Mesothelial cell of epicardium (in vitro differentiated cells): Measurements from ENCODE around the gene KRT20. TPM values are rescaled to one million over a fixed set of nuclear protein-coding genes. Genes with fewer than 3 reads are reported as not detected.

Experiments
- DNase-seq, 2 experiments: peaks; one replicate each; pipeline ENCODE4 v3.0.0; 2021; ENCODE audit warnings: low spot score in 2 of 2; ENCODE audit not compliant: unreplicated experiment in 2 of 2
- H3K27ac Mint-ChIP-seq: 2 replicates; pipeline ENCODE4 v1.8.0; 2021; ENCODE audit warnings: mixed read lengths
- H3K27me3 Mint-ChIP-seq: 2 replicates; pipeline ENCODE4 v1.8.0; 2021; ENCODE audit warnings: low read depth, mixed read lengths
- H3K36me3 Mint-ChIP-seq: 2 replicates; pipeline ENCODE4 v1.8.0; 2021; ENCODE audit warnings: mixed read lengths
- H3K4me1 Mint-ChIP-seq: 2 replicates; pipeline ENCODE4 v1.8.0; 2021; ENCODE audit warnings: mixed read lengths
- H3K4me3 Mint-ChIP-seq: 2 replicates; pipeline ENCODE4 v1.8.0; 2021; ENCODE audit warnings: mild to moderate bottlenecking, moderate library complexity, mixed read lengths
- H3K9me3 Mint-ChIP-seq: 2 replicates; pipeline ENCODE4 v1.8.0; 2021; ENCODE audit warnings: mixed read lengths
- total RNA-seq: library from RNA; stranded (reverse); gene quantifications from 3 replicates; pipeline ENCODE4 v1.2.1, GENCODE V29; 2021
- TF ChIP-seq, protein P1 (sequence below): fragments of 200-600 bp; sonication (generic); IDR thresholded peaks from one replicate; pipeline ENCODE4 v1.5.0; 2021; ENCODE audit warnings: antibody characterized with exemption; ENCODE audit not compliant: unreplicated experiment

The KRT20 gene, protein sequence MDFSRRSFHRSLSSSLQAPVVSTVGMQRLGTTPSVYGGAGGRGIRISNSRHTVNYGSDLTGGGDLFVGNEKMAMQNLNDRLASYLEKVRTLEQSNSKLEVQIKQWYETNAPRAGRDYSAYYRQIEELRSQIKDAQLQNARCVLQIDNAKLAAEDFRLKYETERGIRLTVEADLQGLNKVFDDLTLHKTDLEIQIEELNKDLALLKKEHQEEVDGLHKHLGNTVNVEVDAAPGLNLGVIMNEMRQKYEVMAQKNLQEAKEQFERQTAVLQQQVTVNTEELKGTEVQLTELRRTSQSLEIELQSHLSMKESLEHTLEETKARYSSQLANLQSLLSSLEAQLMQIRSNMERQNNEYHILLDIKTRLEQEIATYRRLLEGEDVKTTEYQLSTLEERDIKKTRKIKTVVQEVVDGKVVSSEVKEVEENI
- total RNA-seq = not detected in 3 replicates

DNA sequence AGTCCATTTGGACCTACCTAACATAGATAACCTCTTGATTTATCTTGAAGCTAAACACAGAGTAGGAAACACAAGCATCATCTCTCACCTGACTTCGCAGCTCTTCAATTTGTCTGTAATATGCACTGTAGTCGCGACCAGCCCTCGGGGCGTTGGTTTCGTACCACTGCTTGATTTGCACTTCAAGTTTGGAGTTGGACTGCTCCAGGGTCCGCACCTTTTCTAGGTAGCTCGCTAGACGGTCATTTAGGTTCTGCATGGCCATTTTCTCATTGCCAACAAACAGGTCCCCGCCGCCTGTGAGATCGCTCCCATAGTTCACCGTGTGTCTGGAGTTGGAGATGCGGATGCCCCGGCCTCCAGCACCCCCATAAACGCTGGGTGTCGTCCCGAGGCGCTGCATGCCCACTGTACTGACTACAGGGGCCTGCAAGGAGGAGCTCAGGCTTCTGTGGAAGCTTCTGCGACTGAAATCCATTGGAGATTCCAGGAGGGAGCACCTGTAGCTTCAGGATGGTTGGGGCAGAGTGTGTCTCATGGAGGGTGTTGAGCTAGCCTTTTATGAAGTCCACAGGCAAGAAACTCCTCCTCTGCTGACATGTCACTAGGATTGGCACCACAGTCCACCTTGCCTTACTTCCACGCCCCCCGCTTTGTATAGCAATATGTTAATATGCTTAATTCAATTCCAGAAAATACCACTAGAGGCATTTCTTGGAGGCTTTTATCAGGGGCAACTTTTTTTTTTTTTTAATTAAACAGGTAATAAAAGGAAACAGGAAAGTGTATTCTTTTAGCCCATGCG is at the start of gene KRT20:
KRT20 (minus strand) TSS at position 535 of the 805 bp plus-strand sequence; CDS start at position 478, 57 bp downstream.
- Mint-ChIP-seq H3K36me3 (no peaks in the 10 kb centered on the region), H3K4me3 (no peak within 1 kb of the TSS), H3K27me3 (peaks cover 29% of the 10 kb centered on the region), H3K4me1 (no peaks in the 10 kb centered on the region), H3K27ac (no peak within 1 kb of the TSS), H3K9me3 (no peaks in the 10 kb centered on the region)
- DNase-seq = no peak
- TF ChIP-seq, protein P1, sequence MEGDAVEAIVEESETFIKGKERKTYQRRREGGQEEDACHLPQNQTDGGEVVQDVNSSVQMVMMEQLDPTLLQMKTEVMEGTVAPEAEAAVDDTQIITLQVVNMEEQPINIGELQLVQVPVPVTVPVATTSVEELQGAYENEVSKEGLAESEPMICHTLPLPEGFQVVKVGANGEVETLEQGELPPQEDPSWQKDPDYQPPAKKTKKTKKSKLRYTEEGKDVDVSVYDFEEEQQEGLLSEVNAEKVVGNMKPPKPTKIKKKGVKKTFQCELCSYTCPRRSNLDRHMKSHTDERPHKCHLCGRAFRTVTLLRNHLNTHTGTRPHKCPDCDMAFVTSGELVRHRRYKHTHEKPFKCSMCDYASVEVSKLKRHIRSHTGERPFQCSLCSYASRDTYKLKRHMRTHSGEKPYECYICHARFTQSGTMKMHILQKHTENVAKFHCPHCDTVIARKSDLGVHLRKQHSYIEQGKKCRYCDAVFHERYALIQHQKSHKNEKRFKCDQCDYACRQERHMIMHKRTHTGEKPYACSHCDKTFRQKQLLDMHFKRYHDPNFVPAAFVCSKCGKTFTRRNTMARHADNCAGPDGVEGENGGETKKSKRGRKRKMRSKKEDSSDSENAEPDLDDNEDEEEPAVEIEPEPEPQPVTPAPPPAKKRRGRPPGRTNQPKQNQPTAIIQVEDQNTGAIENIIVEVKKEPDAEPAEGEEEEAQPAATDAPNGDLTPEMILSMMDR = peak; percentile 46

DNA sequence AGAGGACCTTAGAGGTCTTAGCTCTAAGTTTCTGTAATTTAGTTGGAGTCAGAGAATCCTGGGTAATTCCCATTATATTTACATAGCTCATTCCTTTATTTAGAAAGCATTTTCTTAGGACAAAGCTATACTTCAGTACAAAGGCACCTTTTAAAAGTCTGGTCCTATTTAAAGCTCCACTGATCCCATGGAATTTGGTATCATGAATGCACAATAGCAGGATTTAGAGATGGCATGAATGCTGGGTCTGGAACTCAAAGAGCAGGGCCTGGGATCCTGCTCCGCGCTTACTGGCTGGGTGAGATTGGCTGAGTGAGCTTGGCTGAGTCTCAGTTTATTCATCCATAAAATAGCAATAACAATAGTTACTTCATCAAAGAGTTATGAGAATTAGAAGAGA is 47.6 kb upstream of the KRT20 start:
- Mint-ChIP-seq H3K27ac (no peak overlapping the region), H3K27me3 (no peaks in the 10 kb centered on the region), H3K36me3 (no peaks in the 10 kb centered on the region), H3K4me1 (peaks cover 27% of the 10 kb centered on the region), H3K4me3 (no peak overlapping the region), H3K9me3 (no peaks in the 10 kb centered on the region)
- TF ChIP-seq, protein P1 = no peak
- DNase-seq = no peak

DNA sequence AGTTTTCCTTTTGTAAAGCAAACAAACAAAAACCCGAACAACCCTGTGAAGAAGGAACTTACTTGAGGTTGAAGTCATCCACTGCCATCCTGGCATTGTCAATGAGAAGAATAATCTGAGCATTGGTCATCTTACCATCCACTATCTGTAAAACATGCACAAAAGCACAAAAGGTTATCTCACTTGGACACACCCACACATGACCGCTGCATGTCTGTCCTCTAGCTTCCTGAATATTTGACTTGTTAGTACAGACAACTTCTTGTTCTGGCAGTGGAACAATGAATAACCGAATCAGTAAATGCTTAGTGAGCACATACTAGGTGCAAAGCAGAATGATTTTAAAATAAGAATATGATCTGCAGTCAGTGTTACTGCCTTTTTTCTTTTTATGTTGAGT is 46.3 kb upstream of the KRT20 start:
- Mint-ChIP-seq H3K27ac (no peak overlapping the region), H3K9me3 (no peaks in the 10 kb centered on the region), H3K27me3 (no peaks in the 10 kb centered on the region), H3K36me3 (no peaks in the 10 kb centered on the region), H3K4me1 (peaks cover 16% of the 10 kb centered on the region), H3K4me3 (no peak overlapping the region)
- TF ChIP-seq, protein P1 = no peak
- no peak for DNase-seq

DNA sequence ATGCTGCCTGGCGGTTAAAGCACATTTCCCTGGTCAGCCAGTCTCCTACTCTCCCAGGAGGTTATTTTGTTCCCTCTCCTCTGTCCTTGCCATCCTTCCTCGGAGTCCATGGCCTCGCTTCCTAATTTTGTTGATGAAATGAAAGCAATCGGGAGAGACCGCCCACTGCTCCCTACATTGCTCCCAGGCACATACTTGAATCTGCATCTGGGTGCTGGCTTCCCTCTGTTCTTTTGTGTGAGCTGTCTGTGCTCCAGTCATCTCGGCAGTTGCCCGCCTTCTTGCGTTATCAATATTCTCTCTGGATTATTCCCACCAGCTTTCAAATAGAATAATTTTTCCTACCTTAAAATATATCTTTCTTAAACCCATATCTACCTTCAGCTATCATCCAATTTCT is 41.3 kb upstream of the KRT20 start:
- Mint-ChIP-seq H3K27me3 (no peaks in the 10 kb centered on the region), H3K9me3 (no peaks in the 10 kb centered on the region), H3K27ac (no peak overlapping the region), H3K4me1 (peaks cover 11% of the 10 kb centered on the region), H3K36me3 (no peaks in the 10 kb centered on the region), H3K4me3 (no peak overlapping the region)
- no peak for DNase-seq
- TF ChIP-seq, protein P1 = no peak

DNA sequence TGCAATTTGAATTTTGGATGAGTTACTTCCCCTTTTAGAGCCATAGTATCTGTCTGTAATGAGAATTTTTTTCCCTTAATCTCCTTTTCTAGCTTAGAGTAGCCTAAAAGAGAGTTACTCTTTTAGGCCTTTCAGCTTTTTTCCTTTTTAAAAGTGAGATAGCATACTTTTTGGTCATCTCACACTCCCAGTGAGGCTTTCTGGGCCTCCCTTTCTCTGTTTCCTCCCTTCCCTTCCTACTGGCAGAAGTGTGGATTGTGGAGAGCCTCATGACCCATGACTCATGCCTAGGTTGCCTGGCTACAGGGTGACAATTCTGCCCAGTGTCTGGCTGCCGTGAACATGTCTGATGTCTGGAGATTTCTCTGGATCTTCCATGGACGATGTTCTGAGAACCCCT is 37.2 kb upstream of the KRT20 start:
- H3K9me3 Mint-ChIP-seq = no peaks in the 10 kb centered on the region
- TF ChIP-seq, protein P1 = no peak
- no peaks in the 10 kb centered on the region for H3K36me3 Mint-ChIP-seq
- DNase-seq = no peak
- H3K4me3 Mint-ChIP-seq = no peak overlapping the region
- H3K27me3 Mint-ChIP-seq = no peaks in the 10 kb centered on the region
- no peak overlapping the region for H3K27ac Mint-ChIP-seq
- H3K4me1 Mint-ChIP-seq = peaks cover 13% of the 10 kb centered on the region
